ENCODE data around the gene ACTL9.

GRCh38 chr19:8684001-8684902 is 14.3 kb downstream of the ACTL9 start:
- no peak for TF ChIP-seq CTCF (IDR thresholded peaks at IDR 0.05; ENCODE audit: insufficient read depth, low read length)
- no peak for TF ChIP-seq SPI1 (IDR thresholded peaks at IDR 0.05; ENCODE audit: borderline replicate concordance, low read depth)
- TF ChIP-seq GABPA (IDR thresholded peaks at IDR 0.05; ENCODE audit: low read depth): no peak
- TF ChIP-seq REST (IDR thresholded peaks at IDR 0.05; ENCODE audit: insufficient replicate concordance, low read depth): no peak

Measured in HL-60 (cell line).